ENCODE measurements around the gene SMS. TPM values are rescaled to one million over a fixed set of nuclear protein-coding genes. Genes with fewer than 3 reads are reported as not detected.

SMS gene
- total RNA-seq, 1 donor, result 190 TPM

DNA sequence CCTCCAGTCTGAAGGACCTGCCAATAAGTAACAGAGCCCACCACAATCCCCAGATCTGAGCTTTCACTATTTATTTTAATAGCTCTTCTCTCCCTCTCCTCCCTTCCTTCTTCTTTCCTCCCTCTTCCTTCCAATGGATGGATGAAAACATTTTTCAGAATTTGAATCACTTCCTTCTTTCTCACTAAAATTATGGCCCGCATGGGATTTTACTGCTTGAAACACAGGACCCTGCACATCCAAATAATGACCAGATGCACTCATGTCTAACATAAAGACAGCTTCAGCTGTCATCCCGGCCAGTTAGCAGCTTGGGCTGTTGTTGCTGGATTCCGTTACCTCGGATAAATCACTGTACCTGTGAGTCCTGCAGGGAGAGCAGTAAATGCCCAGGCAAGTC, 86.2 kb downstream of the SMS start:
- DNase-seq (ENCODE audit: low read depth), result no peak
- no peak overlapping the region for H3K4me3 ChIP-seq (ENCODE audit: low read depth, low read length)
- TF ChIP-seq, protein P1, sequence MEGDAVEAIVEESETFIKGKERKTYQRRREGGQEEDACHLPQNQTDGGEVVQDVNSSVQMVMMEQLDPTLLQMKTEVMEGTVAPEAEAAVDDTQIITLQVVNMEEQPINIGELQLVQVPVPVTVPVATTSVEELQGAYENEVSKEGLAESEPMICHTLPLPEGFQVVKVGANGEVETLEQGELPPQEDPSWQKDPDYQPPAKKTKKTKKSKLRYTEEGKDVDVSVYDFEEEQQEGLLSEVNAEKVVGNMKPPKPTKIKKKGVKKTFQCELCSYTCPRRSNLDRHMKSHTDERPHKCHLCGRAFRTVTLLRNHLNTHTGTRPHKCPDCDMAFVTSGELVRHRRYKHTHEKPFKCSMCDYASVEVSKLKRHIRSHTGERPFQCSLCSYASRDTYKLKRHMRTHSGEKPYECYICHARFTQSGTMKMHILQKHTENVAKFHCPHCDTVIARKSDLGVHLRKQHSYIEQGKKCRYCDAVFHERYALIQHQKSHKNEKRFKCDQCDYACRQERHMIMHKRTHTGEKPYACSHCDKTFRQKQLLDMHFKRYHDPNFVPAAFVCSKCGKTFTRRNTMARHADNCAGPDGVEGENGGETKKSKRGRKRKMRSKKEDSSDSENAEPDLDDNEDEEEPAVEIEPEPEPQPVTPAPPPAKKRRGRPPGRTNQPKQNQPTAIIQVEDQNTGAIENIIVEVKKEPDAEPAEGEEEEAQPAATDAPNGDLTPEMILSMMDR (IDR thresholded peaks at IDR 0.05; ENCODE audit: insufficient read depth, low read depth, low read length), result no peak

DNA sequence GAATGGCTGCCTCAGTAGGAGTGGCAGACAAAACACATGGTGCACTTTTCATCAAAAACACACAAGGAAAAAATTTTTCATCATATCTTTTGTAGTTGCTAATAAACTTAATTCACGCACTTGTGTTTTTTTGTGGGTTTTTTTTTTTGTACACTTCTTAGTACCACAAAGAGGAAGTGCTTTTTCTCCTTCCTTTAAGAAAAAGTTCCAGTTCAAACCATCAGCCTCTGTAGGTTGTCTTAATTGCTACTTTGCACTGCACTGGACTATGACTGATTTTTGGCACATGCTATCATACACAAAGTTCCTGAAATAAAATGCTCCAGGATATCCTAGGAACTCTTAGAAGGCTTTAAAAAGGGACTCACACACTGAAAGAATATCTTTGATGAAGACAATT, 91.6 kb downstream of the SMS start, which contains the start of gene PHEX:
Gene PHEX, plus strand, starts transcription at position 242 of the 400 bp plus-strand sequence. CDS start 681 bp downstream, outside the sequence.
- DNase-seq (ENCODE audit: low read depth), result no peak
- no peak within 1 kb of the TSS for H3K4me3 ChIP-seq (ENCODE audit: low read depth, low read length)
- TF ChIP-seq, protein P1 (IDR thresholded peaks at IDR 0.05; ENCODE audit: insufficient read depth, low read depth, low read length), result no peak

DNA sequence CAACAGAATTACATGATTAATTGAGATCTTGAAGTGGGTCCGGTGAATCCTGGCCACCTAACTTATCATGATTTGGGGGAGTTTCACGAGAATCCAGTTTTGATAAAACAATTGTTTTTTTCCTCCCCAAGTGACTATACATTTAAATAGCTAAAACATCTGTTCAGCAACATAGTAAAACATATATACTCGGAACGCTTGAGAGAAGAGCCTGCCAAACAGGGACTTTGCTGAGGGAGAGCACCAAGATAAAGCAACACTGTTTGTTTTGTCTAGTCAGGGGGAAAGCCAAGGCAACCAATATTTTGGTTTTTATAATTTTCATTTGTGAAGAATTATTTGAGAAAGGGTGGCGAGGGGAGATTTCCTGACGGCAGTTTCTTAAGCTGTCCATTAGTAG, 92.0 kb downstream of the SMS start:
- TF ChIP-seq, protein P1 (IDR thresholded peaks at IDR 0.05; ENCODE audit: insufficient read depth, low read depth, low read length), result no peak
- no peak overlapping the region for H3K4me3 ChIP-seq (ENCODE audit: low read depth, low read length)
- no peak for DNase-seq (ENCODE audit: low read depth)

DNA sequence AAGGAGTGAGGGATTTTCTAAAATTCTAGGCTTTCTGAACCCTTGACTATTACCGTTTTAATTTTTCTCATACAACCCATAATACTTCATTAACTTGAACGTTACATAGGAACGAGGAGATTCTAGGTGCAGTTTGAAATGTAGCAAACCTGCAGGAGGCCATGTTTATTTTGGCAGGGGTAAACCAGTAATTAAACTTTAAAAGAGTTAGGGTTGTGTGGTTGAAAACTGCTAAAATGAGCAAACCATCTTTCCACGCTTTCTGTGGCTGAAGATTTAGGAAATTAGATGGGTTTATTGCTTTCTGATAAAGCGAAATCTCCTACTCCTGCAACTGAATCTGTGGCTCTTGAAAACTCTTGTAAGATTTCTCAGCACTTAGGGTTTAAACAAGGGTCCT, 93.3 kb downstream of the SMS start:
- no peak for DNase-seq (ENCODE audit: low read depth)
- TF ChIP-seq, protein P1 (IDR thresholded peaks at IDR 0.05; ENCODE audit: insufficient read depth, low read depth, low read length), result no peak
- H3K4me3 ChIP-seq (ENCODE audit: low read depth, low read length), result no peak overlapping the region

DNA sequence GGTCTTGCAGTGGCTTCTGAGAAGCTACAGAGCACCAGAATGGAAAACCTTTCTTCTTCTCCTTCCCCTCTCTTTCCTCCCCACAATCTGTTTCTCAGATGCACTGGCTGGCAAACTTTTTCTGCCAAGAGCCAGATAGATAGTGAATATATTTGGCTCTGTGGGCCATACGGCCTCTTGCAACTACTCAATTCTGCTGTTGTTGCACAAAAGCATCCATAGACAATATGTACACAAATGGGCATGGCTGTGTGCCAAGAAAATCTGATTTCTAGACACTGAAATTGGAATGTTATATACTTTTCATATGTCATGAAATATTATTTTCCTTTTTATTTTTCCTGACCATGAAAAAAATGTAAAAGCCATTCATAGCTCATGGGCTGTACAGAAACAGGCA, 94.7 kb downstream of the SMS start:
- no peak for DNase-seq (ENCODE audit: low read depth)
- TF ChIP-seq, protein P1 (IDR thresholded peaks at IDR 0.05; ENCODE audit: insufficient read depth, low read depth, low read length), result no peak
- H3K4me3 ChIP-seq (ENCODE audit: low read depth, low read length), result no peak overlapping the region

DNA sequence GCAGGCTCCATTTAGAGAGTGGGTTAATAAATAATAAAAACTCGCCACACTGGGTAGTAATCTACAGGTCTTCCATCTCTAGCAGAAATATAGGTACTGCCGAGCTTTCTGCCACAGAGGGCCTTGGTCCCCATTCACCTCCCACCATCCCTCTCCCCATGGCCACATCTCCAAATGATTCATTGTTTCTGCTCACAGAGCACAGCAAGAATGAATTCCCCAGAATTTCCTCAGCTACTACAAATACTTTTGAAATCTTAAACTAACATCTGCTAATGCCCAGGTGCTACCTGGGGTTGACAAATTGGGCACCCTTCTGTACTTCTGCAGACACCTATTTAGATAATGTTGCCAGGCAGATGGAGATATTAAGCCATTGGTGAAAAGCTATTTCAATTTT, 96.7 kb downstream of the SMS start:
- TF ChIP-seq, protein P1 (IDR thresholded peaks at IDR 0.05; ENCODE audit: insufficient read depth, low read depth, low read length), result no peak
- no peak overlapping the region for H3K4me3 ChIP-seq (ENCODE audit: low read depth, low read length)
- DNase-seq (ENCODE audit: low read depth), result no peak

DNA sequence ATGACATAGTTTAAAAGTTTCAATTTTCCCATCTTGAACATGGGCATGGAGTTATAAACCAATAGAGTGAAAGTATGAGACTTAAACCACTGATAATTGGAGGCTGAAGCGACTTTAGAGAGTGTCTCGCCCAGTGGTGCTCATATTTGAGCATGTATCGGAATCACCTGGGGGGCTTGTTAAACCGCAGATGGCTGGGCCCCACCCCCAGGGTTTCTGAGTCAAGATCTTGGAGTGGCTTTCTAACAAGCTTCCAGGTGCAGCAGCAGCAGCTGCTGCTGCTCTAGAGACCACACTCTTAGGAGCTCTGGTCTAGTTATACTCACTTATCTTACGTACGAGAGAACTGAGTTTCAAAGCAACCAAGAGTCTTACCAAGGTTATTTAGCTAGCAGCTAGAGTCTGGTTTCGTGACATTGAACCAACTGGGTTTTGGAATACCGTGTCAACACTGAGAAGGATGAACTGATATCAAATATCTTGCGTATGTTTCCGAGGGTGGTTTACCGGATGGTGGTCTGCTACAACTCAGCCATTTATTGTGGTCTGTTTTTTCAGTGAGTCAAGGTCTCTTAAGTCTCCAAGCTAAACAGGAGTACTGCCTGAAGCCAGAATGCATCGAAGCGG, 97.5 kb downstream of the SMS start:
- no peak for DNase-seq (ENCODE audit: low read depth)
- H3K4me3 ChIP-seq (ENCODE audit: low read depth, low read length), result no peak overlapping the region
- TF ChIP-seq, protein P1 (IDR thresholded peaks at IDR 0.05; ENCODE audit: insufficient read depth, low read depth, low read length), result no peak
